HG03196 (cell line): ENCODE measurements around the gene AKAP8L.

ENCODE experiments used
- ATAC-seq: cut with Tn5 transposase; IDR thresholded peaks from one replicate; pipeline ENCODE4 v1.9.1; 2021; ENCODE audit not compliant: unreplicated experiment

AKAP8L gene

GRCh38 chr19:15436012-15436825, 17.4 kb upstream of the AKAP8L start:
- no peak for ATAC-seq

- ATAC-seq: no peak
Observed at GRCh38 chr19:15433519-15434069, 14.8 kb upstream of the AKAP8L start.

GRCh38 chr19:15432629-15433518, 14.1 kb upstream of the AKAP8L start:
- peak; percentile 61 for ATAC-seq

- no peak for ATAC-seq
Observed at GRCh38 chr19:15432018-15432494, 13.3 kb upstream of the AKAP8L start.

GRCh38 chr19:15431396-15432017, 12.7 kb upstream of the AKAP8L start:
- no peak for ATAC-seq

- ATAC-seq: no peak
Observed at GRCh38 chr19:15430526-15431120, 11.8 kb upstream of the AKAP8L start.

- no peak for ATAC-seq
Observed at GRCh38 chr19:15429825-15430467, 11.2 kb upstream of the AKAP8L start.

GRCh38 chr19:15428956-15429824, 10.4 kb upstream of the AKAP8L start:
- ATAC-seq: no peak

GRCh38 chr19:15427991-15428471, 9.2 kb upstream of the AKAP8L start:
- no peak for ATAC-seq

GRCh38 chr19:15427350-15427700, 8.5 kb upstream of the AKAP8L start:
- ATAC-seq: no peak

- ATAC-seq: no peak
Observed at GRCh38 chr19:15426485-15427349, 7.9 kb upstream of the AKAP8L start.

- no peak for ATAC-seq
Observed at GRCh38 chr19:15425321-15425950, 6.6 kb upstream of the AKAP8L start.

GRCh38 chr19:15424692-15425272, 6.0 kb upstream of the AKAP8L start:
- ATAC-seq: no peak

GRCh38 chr19:15424121-15424520, 5.3 kb upstream of the AKAP8L start:
- ATAC-seq: no peak

GRCh38 chr19:15423130-15423529, 4.3 kb upstream of the AKAP8L start:
- ATAC-seq: no peak

- ATAC-seq: no peak
Observed at GRCh38 chr19:15422296-15423075, 3.7 kb upstream of the AKAP8L start.
